ENCODE data around the gene OTUD6A. TPM values are rescaled to one million over a fixed set of nuclear protein-coding genes. Genes with fewer than 3 reads are reported as not detected.
"Not testable (repeated sequence)": the region's sequence is repeated elsewhere in the genome, so short reads cannot be mapped to it uniquely, and the experiment has no call there.

The OTUD6A gene
- total RNA-seq, 2 experiments from 2014 or later: not detected

- no peaks in the 10 kb centered on the region for H3K36me3 ChIP-seq (ENCODE audit: insufficient read depth, low read length)
- intact Hi-C loops (cut with DNase I, micrococcal nuclease): no loop called here
- no peaks in the 10 kb centered on the region for H3K4me1 ChIP-seq (ENCODE audit: insufficient read depth, low read length)
- no peaks in the 10 kb centered on the region for H3K36me3 Mint-ChIP-seq (ENCODE audit: low read depth)
- no peak overlapping the region for H3K4me3 ChIP-seq (ENCODE audit: low read length)
- no peak overlapping the region for H3K27ac Mint-ChIP-seq
- H3K4me3 Mint-ChIP-seq: no peak overlapping the region
- ChIA-PET POLR2A (no interaction called here), CTCF (no interaction called here)
- H3K4me1 Mint-ChIP-seq (ENCODE audit: low read depth): no peaks in the 10 kb centered on the region
- DNase-seq (no peak), ATAC-seq (ENCODE audit: poor library complexity) (no peak)
- no peaks in the 10 kb centered on the region for H3K9me3 Mint-ChIP-seq
- no peaks in the 10 kb centered on the region for H3K27me3 ChIP-seq (ENCODE audit: control insufficient read depth in 1 of 2, insufficient read depth in 2 of 2, low read length in 2 of 2)
- H3K27me3 Mint-ChIP-seq: peaks cover 6% of the 10 kb centered on the region
- no peaks in the 10 kb centered on the region for H3K9me3 ChIP-seq (ENCODE audit: control insufficient read depth in 1 of 2, insufficient read depth in 1 of 2, low read length in 2 of 2)
- no peak overlapping the region for H3K27ac ChIP-seq (ENCODE audit: low read depth in 1 of 2, low read length in 2 of 2)
- TF ChIP-seq CTCF (IDR thresholded peaks at IDR 0.05): no peak
Observed at GRCh38 chrX:70105229-70105628, 43.0 kb downstream of the OTUD6A start.

DNA sequence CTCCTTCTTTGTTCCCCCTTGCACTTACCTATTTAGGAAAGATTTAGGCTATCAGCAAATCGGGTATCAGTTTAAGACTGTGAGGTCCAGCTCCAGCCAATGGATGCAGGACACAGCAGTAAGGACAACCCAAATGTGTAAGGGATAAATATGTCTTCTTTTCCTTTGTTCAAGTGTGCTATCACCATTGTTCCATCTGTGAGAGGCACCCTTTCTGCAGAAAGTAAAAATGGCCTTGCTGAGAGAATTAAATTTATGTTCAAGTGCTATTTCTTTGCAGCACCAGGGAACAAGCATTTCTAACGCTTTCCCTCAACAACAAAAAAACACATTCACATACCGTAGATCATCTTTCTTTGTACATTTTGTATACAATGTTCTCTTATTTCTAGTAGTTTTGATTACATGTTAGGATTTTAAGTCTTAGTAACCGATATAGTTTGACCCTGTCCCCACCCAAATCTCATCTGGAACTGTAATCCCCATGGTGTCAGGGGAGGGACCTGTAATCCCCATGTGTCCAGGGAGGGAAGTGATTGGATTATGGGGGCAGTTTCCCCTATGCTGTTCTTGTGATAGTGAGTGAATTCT lies 49.3 kb downstream of the OTUD6A start:
- H3K9me3 Mint-ChIP-seq; H3K36me3 Mint-ChIP-seq (ENCODE audit: low read depth); CTCF ChIA-PET; H3K27ac ChIP-seq (ENCODE audit: low read depth in 1 of 2, low read length in 2 of 2); ATAC-seq (ENCODE audit: poor library complexity); POLR2A ChIA-PET; H3K27ac Mint-ChIP-seq; DNase-seq; H3K4me1 ChIP-seq (ENCODE audit: insufficient read depth, low read length); H3K4me3 Mint-ChIP-seq; H3K4me3 ChIP-seq (ENCODE audit: low read length); H3K4me1 Mint-ChIP-seq (ENCODE audit: low read depth); H3K27me3 ChIP-seq (ENCODE audit: control insufficient read depth in 1 of 2, insufficient read depth in 2 of 2, low read length in 2 of 2); H3K9me3 ChIP-seq (ENCODE audit: control insufficient read depth in 1 of 2, insufficient read depth in 1 of 2, low read length in 2 of 2); intact Hi-C loops (cut with DNase I, micrococcal nuclease); H3K36me3 ChIP-seq (ENCODE audit: insufficient read depth, low read length); H3K27me3 Mint-ChIP-seq: not testable (repeated sequence)

Small RNA genes lying within 50 kb of the gene (microRNA-seq; reads per million reads assigned to microRNA genes)
- 2.8 reads per million, percentile 14 among the genes with 10 or more reads in this experiment for gene MIR676 (ENCODE audit: borderline microRNAs expressed, borderline replicate concordance)

Other genes with a start within 250 kb of the OTUD6A start
- gene AWAT2, start 12.5 kb upstream of the OTUD6A start, total RNA-seq: not detected
- gene IGBP1, start 71.0 kb downstream of the OTUD6A start, total RNA-seq: 10 to 100 TPM; 63.7 to 64.4 TPM
- gene DGAT2L6, start 115.0 kb downstream of the OTUD6A start, total RNA-seq: not detected
- not detected for gene AWAT1, start 172.2 kb downstream of the OTUD6A start, total RNA-seq
- gene P2RY4, start 197.7 kb downstream of the OTUD6A start, total RNA-seq: under 1 TPM in 1 of 2 experiments, not detected in 1; 0.20 TPM
- not detected for gene ARR3, start 205.9 kb downstream of the OTUD6A start, total RNA-seq
- gene RAB41, start 219.7 kb downstream of the OTUD6A start, total RNA-seq: not detected
- gene PDZD11, start 227.5 kb downstream of the OTUD6A start, total RNA-seq: 1 to 10 TPM; 6.1 to 7.8 TPM
- gene KIF4A, start 227.6 kb downstream of the OTUD6A start, total RNA-seq: under 1 TPM; 0.06 to 0.19 TPM

Data from CD4-positive, alpha-beta T cell (primary cell).